SW 1271 (cell line): ENCODE measurements around the gene TMEM255B.

Experiments
- DNase-seq, 2 experiments: peaks; one replicate each; lab custom pipeline; 2025; lab: John Stamatoyannopoulos, UW

Gene TMEM255B

DNA sequence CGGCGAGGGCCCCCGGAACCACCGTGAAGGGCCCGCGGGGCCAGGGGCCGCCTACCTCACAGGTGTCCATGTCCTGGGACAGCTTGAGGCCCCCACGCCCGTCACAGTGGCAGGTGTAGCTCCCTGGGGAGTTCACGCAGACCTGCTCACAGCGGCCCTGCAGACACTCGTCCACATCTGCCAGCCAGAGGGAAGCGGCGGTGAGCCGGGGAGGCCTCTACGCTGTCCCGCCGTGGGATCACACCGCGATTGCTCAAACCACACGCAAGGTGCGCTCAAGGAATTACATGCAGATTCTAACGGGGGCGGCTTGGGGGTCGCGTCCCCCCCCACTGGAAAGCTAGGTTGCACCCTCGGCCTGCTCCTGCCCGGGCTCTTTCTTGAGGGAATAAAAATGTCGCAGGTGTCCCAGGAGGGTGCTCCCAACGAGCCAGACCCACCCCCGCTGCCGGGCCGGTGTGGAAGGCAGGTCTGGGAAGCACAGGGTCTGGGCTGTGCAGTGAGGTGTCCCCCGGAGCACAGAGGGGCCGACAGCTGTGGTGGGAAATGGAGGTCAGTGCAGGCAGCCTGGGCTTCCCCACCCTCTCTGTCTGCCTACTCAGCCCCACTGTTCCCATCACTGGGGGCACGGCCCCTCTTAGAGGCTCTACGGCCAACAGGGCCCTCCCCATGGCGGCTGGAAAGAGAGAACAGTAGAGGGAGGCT is 75.6 kb downstream of the TMEM255B start:
- no peak for DNase-seq

DNA sequence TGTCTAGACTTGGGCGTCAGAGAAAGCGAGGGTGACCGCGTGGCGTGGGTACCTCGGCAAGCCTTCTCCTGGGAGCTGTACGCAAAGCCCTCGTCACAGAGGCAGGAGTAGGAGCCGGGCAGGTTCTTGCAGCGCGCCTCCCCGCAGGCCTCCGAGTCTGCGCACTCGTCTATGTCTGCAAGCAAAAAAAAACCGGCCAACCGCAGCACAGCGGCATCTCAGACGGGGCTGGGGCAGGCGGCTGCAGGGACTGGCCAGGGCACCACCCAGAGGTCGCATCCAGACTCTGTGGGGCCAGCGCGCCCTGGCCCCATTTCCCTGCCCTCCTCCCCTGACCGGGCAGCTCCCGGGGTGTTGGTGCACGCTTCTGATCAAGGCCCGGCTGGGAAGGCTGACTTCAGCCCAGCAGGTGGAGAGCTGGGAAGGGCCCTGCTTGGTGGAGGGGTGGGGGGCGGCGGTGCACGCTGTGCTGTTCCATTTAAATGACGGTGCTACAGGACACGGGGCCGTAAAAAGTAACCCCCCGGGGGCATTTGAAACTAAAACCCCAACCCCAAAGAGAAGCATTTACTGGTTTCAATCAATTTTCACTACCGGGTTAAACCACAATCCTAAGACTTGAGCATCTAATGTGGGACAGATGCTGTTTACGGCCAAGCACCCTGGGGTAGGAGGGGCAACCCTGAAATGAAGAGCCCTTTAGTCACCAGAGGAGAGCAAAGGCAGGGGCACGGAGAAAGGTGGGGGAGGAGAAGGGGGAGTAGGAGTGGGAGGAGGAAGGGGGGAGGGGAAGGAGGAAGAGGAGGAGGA is 76.6 kb downstream of the TMEM255B start:
- DNase-seq = no peak

DNA sequence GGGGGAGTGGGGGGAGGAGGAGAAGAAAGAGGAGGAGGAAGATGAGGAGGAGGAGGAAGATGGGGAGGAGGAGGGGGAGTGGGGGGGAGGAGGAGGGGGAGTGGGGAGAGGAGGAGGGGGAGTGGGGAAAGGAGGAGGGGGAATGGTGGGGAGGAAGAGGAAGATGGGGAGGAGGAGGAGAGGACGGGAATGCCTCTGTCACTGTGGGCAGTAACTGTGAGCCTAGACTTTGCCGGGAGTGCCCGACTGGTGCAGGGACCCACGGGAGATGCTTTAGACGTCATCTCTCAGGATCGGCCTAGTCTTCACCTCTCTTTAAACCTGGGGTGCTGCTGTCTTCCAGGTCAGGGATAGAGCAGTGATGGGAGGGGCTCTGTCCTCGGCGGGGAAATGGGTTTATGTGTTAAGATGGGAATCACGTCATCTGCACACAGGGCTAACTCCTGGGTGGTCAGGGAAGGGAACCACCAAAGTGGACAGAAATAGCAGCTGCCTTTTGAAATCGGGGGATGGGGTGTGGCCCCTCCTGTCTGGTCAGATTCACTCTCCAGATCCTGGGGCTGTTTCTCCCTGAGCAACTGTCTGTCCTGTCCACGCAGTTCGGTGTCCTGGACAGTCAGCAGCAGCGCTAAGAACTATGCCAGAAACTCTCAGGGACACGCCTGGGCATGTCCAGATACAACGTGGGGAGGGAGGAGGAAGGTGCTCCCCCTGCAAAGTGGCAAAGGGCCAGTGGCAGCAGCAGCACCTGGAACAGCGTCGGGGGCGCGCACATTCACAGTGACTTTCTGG is 77.9 kb downstream of the TMEM255B start:
- peak in 1 of 2 experiments; percentile 15 for DNase-seq

DNA sequence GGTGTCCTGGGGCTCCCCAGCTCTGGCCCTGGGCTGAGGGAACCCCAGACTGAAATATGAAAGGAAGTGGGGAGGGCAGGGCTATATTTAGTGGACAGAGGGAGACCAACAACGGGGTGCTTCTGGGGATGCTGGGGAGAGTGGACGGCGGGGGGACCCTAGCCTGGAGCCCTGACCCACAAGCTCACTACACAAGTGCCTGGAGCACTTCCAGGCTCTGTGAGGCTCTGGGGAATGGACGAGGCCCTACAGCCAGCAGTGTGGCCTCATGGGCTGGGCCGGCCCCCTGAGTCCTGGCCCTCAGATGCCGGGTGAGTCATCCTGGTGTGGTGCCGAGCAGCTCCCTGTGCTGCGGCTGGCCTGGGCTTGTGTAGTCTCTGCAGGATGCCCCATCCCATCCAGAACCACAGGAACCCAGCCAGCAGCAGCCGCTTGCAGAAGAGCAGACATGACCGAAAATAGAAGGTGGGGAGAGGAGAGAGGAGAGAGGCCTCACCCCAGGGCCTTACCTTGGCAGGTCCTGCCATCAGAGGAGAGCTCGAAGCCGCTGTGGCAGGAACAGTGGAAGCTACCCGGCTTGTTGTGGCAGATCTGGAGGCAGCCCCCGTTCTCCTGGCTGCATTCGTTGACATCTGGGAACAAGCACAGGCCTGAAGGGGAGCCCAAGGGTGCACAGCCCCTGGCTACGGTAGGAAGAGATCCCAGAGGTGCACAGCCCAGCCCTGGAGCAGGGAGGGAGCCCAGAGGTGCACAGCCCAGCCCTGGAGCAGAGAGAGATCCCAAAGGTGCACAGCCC is 78.7 kb downstream of the TMEM255B start:
- peak; percentile 26 to 49 for DNase-seq

DNA sequence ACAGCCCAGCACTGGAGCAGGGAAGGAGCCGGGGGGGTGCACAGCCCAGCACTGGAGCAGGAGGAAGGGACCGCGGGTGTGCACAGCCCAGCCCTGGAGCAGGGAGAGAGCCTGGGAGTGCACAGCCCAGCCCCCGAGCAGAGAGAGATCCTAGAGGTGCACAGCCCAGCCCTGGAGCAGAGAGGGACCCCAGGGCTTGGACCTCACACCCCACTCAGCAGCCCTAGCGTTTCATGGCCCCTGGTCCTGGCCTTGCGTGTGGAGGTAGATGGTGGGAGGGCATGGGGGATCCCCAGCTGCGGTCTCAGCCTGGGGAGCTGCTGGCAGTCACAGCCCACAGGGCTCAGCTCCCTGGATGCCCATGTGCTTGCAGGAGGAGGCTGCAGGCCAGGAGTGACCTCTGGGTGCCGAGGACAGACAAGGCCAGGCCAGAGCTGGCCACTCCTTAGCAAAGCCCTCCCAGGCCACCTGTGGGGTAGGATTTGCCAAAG is 79.7 kb downstream of the TMEM255B start:
- DNase-seq = no peak

DNA sequence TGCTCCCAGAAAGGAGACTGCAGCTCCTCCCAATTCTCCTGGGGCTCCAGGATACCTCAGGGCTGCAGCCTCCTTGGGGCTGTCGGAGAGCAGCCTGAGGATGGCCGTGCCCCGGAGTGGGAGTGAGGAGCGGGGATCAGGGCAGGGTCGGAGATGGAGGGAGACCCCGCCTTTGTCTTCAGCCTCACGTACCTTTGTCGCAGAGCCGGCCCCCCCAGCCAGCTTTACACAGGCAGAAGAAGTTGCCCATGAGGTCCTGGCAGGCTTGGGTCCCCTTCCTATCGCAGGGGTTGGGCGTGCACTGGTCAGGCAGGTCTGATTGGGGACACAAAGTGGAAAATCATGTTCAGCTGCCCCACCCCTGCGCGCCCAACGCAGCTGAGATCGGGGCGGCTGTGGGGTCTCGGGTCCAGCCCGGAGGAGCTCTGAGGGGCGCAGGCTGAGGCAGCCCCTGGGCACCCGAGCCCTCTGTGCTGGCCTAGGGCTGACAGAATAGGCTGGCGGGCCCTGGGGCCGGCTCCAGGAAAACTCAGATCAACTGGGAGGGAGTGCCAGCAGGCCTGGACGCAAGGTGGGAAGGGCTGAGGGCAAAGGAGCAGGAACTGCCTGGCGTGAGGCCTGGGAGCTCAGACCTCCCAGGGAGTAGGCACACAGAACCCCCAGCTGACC is 80.6 kb downstream of the TMEM255B start:
- DNase-seq = no peak

DNA sequence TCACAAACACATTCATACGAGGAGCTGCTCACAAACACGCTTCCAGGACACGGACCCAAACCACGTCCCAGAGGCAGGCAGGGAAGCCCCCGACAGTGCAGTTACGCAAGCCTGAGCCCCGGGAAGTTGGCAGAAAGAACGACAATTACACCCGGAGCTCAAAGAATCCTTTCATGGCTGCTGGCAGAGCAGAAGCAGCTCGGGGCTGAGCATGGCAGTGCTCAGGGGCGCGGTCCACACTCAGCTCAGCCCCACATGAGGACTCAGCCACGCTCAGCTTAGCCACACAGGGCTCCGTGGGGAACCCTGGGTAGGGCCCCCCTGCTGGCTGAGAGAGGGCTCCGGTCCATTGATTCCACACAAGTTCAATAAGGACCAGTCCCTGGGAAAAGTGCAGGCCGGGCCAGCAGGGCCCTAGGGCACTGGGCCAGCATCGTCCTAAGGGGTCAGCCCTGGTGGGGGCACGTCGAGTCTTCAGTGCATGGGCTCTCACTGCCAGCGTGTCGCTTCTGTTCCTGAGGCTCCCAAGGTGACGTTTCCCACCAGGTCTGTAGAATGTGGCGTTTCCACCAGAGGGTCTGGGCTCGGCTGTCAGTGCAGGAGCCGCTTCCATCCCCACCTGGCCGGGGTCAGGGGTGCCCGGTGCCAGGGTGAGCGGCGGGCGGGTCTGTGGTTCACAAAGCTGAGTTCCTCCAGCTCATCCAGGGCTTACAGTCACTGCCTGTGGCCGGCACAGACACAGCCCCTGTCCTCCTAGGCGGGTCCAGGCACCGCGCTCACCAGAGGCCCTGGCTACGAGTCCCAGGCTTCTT is 81.7 kb downstream of the TMEM255B start:
- DNase-seq = no peak

GRCh38 chr13:113841353-113841650 is 82.3 kb downstream of the TMEM255B start:
- no peak for DNase-seq

DNA sequence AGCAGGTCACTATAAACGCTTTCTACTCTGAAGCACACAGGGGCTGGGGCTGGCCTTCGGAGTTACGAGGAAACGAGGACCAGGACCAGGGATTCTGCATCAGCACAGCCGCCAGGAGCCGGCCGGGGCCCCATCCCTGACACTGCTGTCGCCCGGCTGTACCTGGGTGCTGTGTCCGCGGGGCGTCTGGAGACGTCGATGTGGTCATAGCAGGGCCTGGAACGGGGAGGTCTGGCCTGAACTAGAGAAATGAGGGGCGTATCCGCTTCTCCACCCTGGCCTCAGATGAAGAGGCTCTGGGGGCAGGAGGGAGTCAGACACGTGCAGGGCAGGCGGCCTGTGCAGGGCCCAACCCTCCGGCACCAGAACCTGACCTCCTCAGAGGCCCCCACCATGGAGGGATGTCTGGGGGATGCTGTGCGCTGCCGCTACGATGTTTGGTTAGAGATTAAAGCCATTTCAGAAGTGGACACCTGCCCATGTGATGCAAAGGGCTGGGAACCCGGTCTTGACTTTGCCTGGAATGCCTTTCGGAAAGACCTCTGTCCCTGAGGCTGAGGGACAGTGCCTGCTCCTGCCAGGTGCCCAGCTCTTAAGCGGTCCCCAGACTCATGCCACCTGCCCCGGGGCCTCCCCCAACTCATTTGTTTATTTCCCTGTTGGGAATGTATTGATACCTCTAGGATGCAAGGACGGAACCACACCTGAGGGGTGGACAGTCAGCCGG is 83.5 kb downstream of the TMEM255B start:
- DNase-seq = no peak

GRCh38 chr13:113843063-113843654 is 84.1 kb downstream of the TMEM255B start:
- DNase-seq = no peak

DNA sequence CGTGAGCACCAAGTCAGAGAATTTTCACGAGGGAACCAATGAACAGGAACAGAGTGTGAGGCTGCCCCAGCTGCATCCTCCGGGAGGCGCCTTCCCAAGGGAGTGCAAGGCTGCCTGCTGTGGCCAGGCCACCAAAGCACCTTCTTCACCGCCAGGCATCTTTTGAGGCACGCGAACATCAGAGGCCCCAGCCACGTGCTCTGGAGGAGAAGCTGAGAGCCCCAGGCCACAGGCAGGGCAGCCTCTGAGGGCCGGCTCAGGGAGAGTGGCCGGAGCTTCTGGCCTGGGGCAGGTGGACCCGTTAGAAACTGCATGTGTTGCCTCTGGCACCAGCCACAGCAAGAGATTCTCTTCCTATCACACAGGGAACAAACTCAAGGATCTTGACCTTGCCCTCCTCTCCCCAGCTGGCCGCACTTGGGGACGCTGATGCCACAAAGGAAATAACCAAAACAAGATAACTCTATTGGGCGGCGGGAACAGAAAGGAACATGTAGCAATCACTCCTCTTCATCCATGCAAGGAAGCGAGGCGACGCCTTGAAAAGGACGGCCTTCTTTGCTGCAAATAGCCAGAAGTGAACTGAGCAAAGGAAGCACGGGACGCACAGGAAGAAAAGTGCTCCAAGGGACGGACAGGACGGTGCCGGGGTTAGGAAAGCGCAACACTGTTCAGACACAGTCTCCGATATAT is 85.0 kb downstream of the TMEM255B start:
- no peak for DNase-seq

DNA sequence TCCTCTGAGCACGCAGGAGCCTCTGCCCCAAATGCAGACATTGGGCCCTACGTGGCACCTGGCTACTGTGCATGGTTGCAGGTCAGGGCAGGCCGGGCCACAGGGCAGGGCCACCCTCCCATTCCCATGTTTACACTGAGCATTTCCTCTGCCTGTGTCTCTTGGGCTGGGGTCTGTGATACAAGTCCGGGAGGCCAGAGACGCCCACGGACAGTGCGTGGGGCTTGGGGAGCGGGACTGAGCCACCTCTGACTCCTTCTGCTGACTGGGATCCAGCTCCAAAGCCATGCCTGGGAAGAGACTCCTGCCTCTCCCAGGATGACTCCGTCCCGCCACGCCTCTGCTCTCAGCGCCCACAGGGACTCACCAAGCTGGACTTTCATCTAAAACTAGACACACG is 86.0 kb downstream of the TMEM255B start:
- DNase-seq = no peak

- no peak for DNase-seq
Observed at GRCh38 chr13:113845723-113846635, 87.0 kb downstream of the TMEM255B start.

- no peak for DNase-seq
Observed at GRCh38 chr13:113846636-113847318, 87.8 kb downstream of the TMEM255B start.

DNA sequence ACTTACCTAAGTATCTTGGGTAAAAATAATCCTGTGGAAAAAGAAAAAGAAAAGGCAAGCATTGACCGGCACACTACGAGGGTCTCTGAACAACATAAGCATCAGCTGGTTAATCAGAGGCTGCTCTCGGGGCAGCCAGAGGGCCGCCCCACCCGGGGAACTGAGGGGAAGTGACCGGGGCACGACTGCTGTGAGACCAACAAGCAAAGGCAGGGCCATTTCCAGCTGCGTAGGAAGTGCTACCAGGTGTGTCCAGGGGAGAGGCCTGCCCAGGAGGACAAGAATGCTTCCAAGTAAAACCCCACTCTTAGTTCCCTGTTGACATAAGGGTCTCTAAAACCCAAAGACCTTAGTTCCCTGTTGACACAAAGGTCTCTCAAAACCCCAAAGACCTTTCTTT is 89.0 kb downstream of the TMEM255B start:
- no peak for DNase-seq

DNA sequence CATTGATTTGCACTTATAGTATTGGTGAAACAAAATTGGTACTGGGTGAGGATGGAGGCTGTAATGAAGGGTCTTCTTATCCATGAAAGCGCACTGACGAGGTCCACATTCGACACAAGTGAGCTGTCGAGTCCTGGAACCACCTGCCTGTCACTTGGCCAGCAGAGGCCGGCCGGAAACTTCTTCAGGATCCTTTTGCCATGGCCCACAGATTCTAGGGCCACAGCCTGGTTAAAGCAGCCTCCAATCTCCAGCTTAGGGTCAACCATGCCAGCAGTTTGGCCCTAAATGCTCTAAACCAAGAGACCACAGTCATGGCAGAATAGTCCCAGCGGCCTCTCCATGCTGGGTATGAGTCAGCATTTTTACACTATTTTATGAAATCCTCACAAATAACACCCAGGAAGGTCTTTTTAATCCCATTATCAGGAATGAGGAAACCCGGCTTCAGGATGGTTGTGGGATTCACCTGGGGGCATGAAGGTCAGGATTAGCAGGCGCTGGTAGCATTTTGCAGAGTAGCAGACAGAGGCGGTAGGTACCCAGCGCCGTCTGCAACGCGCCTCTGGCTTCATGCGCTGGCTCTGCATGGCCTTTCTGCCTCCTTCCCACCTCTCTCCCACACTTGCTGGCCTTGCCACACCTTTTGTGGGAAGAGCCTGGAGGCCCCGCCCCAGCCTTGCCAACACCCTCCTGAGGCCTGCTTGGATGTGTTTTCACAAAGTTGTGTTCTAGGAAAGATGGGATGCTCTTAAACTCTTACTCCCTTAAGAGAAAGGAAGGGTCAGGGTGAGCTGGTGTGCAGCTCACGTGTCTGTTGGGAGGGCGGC is 89.6 kb downstream of the TMEM255B start:
- DNase-seq = no peak
